C4-2B (cell line): ENCODE data around the gene GTPBP3.

Source experiments
- CTCF ChIP-seq: fragments of 450-650 bp; conservative IDR thresholded peaks from 2 replicates; pipeline ENCODE4 v1.5.1; 2017; ENCODE audit warnings: mild to moderate bottlenecking
- ZFX ChIP-seq: fragments of 450-650 bp; IDR thresholded peaks from 2 replicates; pipeline ENCODE4 v1.6.1; 2017

- TF ChIP-seq CTCF: no peak; the same call in 1 of the 2 replicates
- no peak for TF ChIP-seq ZFX
Measured at GRCh38 chr19:17292301-17293074, 44.9 kb upstream of the GTPBP3 start.
